ENCODE data around the gene SP110.

DNA sequence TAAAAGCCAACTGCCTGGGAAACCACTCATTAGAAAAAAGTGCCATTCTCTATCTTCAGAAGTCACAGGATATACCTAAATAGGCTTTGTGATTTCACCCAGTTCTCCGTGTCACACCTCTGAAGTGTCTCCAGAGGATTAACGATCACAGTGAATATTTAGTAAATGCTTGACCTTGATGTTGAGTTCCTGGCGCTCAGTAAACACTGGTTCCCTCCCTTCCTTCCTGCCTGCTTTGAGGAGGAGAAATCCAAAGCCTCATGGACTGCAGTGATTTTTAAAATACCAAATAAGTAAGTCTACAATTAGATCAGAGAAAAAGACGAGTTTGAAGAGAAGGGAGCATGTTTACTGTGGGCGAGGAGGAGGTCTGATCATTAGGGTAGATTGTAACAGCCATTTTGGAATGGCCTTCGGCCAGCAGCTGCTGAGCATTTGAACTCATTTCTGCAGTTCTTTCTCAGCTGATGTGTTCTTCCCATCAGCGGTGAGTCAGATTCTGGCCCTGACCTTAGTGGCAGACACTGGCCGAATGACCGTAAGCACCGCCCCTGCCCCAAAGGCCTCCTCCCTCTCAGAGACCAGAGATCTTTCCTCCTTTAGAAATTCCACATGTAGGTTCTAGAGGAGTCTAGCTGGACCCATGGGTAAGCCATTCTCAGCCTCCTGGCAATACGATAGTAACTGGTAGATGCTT lies 89.0 kb downstream of the SP110 start:
- no peak for TF ChIP-seq CTCF (conservative IDR thresholded peaks at IDR 0.05; ENCODE audit: low read depth in 2 of 2)
- no peak for TF ChIP-seq EZH2 (IDR thresholded peaks at IDR 0.05; ENCODE audit: low read depth, unreplicated experiment)
- TF ChIP-seq POLR2AphosphoS5 (IDR thresholded peaks at IDR 0.05; ENCODE audit: low read depth) = no peak
- no peak for TF ChIP-seq ZNF462 (CRISPR knock-in tag; IDR thresholded peaks at IDR 0.05)
- no peak for TF ChIP-seq EZH2phosphoT487 (IDR thresholded peaks at IDR 0.05; ENCODE audit: unreplicated experiment)
- no peak for TF ChIP-seq CREB1 (CRISPR knock-in tag; IDR thresholded peaks at IDR 0.05; ENCODE audit: low read depth)
- no peak for TF ChIP-seq JUNB (IDR thresholded peaks at IDR 0.05; ENCODE audit: unreplicated experiment)
- no peak for TF ChIP-seq ZNF114 (CRISPR knock-in tag; IDR thresholded peaks at IDR 0.05)
- TF ChIP-seq, protein P1, sequence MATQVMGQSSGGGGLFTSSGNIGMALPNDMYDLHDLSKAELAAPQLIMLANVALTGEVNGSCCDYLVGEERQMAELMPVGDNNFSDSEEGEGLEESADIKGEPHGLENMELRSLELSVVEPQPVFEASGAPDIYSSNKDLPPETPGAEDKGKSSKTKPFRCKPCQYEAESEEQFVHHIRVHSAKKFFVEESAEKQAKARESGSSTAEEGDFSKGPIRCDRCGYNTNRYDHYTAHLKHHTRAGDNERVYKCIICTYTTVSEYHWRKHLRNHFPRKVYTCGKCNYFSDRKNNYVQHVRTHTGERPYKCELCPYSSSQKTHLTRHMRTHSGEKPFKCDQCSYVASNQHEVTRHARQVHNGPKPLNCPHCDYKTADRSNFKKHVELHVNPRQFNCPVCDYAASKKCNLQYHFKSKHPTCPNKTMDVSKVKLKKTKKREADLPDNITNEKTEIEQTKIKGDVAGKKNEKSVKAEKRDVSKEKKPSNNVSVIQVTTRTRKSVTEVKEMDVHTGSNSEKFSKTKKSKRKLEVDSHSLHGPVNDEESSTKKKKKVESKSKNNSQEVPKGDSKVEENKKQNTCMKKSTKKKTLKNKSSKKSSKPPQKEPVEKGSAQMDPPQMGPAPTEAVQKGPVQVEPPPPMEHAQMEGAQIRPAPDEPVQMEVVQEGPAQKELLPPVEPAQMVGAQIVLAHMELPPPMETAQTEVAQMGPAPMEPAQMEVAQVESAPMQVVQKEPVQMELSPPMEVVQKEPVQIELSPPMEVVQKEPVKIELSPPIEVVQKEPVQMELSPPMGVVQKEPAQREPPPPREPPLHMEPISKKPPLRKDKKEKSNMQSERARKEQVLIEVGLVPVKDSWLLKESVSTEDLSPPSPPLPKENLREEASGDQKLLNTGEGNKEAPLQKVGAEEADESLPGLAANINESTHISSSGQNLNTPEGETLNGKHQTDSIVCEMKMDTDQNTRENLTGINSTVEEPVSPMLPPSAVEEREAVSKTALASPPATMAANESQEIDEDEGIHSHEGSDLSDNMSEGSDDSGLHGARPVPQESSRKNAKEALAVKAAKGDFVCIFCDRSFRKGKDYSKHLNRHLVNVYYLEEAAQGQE (IDR thresholded peaks at IDR 0.05; ENCODE audit: unreplicated experiment) = no peak

All from GM23338 (cell line).